BLaER1 (cell line): ENCODE data around the gene SLC35F3.

ENCODE experiments used
- H3K27ac ChIP-seq: shearing (Covaris generic); formaldehyde crosslinking; 2 replicates; pipeline ENCODE4 v1.8.1; 2022
- H3K27me3 ChIP-seq: shearing (Covaris generic); formaldehyde crosslinking; 2 replicates; pipeline ENCODE4 v1.8.1; 2022
- H3K36me3 ChIP-seq: shearing (Covaris generic); formaldehyde crosslinking; 2 replicates; pipeline ENCODE4 v1.8.1; 2022
- H3K4me1 ChIP-seq: shearing (Covaris generic); formaldehyde crosslinking; 2 replicates; pipeline ENCODE4 v1.8.1; 2022
- H3K4me2 ChIP-seq: shearing (Covaris generic); formaldehyde crosslinking; 2 replicates; pipeline ENCODE4 v1.8.1; 2022
- H3K4me3 ChIP-seq: shearing (Covaris generic); formaldehyde crosslinking; 2 replicates; pipeline ENCODE4 v1.8.1; 2022
- H3K9ac ChIP-seq: shearing (Covaris generic); formaldehyde crosslinking; 2 replicates; pipeline ENCODE4 v1.8.1; 2022
- H3K9me3 ChIP-seq: shearing (Covaris generic); formaldehyde crosslinking; 2 replicates; pipeline ENCODE4 v1.8.1; 2022
- H4K20me1 ChIP-seq: shearing (Covaris generic); formaldehyde crosslinking; 2 replicates; pipeline ENCODE4 v1.8.1; 2022
- Cebpa-rat ChIP-seq: shearing (Covaris generic); IDR thresholded peaks from 2 replicates; pipeline ENCODE4 v1.8.1; 2022

Gene SLC35F3

GRCh38 chr1:234212764-234213657 lies 308.5 kb downstream of the SLC35F3 start:
- Histone ChIP-seq H3K4me1 (peaks cover 35% of the 10 kb centered on the region), H3K9ac (no peak overlapping the region), H3K27ac (no peak overlapping the region), H3K4me3 (no peak overlapping the region), H3K9me3 (peaks cover 13% of the 10 kb centered on the region; the same call in 1 of the 2 replicates), H3K27me3 (peaks cover 46% of the 10 kb centered on the region), H3K4me2 (peak overlapping the region; percentile 95; the same call in 1 of the 2 replicates), H4K20me1 (peaks cover 9% of the 10 kb centered on the region), H3K36me3 (no peaks in the 10 kb centered on the region)
- TF ChIP-seq Cebpa-rat = no peak

- Histone ChIP-seq H4K20me1 (peaks cover 9% of the 10 kb centered on the region), H3K9ac (0 out of 2 replicates have a peak overlapping the region, but pooled peaks have one; percentile 16), H3K27ac (no peak overlapping the region), H3K4me1 (peaks cover 35% of the 10 kb centered on the region), H3K27me3 (peaks cover 46% of the 10 kb centered on the region), H3K36me3 (no peaks in the 10 kb centered on the region), H3K4me3 (peak overlapping the region; percentile 67), H3K4me2 (peak overlapping the region; percentile 95), H3K9me3 (peaks cover 13% of the 10 kb centered on the region; the same call in 1 of the 2 replicates)
- no peak for TF ChIP-seq Cebpa-rat
Observed at GRCh38 chr1:234213658-234214128, 309.2 kb downstream of the SLC35F3 start.

- H3K4me3 ChIP-seq = peak overlapping the region; percentile 67
- peaks cover 46% of the 10 kb centered on the region for H3K27me3 ChIP-seq
- no peaks in the 10 kb centered on the region for H3K36me3 ChIP-seq
- peaks cover 13% of the 10 kb centered on the region; the same call in 1 of the 2 replicates for H3K9me3 ChIP-seq
- H3K27ac ChIP-seq = no peak overlapping the region
- TF ChIP-seq Cebpa-rat = no peak
- peaks cover 35% of the 10 kb centered on the region for H3K4me1 ChIP-seq
- H3K4me2 ChIP-seq = peak overlapping the region; percentile 95
- peaks cover 9% of the 10 kb centered on the region for H4K20me1 ChIP-seq
- 0 out of 2 replicates have a peak overlapping the region, but pooled peaks have one; percentile 16 for H3K9ac ChIP-seq
Observed at GRCh38 chr1:234214129-234214910, 309.8 kb downstream of the SLC35F3 start.

GRCh38 chr1:234214911-234215892 lies 310.7 kb downstream of the SLC35F3 start:
- H4K20me1 ChIP-seq = peaks cover 9% of the 10 kb centered on the region
- TF ChIP-seq Cebpa-rat = no peak
- peaks cover 46% of the 10 kb centered on the region for H3K27me3 ChIP-seq
- H3K9me3 ChIP-seq = peaks cover 13% of the 10 kb centered on the region; the same call in 1 of the 2 replicates
- H3K4me2 ChIP-seq = peak overlapping the region; percentile 95
- no peaks in the 10 kb centered on the region for H3K36me3 ChIP-seq
- H3K4me3 ChIP-seq = peak overlapping the region; percentile 67
- H3K4me1 ChIP-seq = peaks cover 35% of the 10 kb centered on the region
- no peak overlapping the region for H3K27ac ChIP-seq
- H3K9ac ChIP-seq = no peak overlapping the region

- H3K4me2 ChIP-seq = peak overlapping the region; percentile 43
- H4K20me1 ChIP-seq = peaks cover 9% of the 10 kb centered on the region
- no peak for TF ChIP-seq Cebpa-rat
- H3K4me1 ChIP-seq = peaks cover 35% of the 10 kb centered on the region
- no peak overlapping the region for H3K4me3 ChIP-seq
- H3K27me3 ChIP-seq = peaks cover 46% of the 10 kb centered on the region
- peaks cover 8% of the 10 kb centered on the region; the same call in 1 of the 2 replicates for H3K9me3 ChIP-seq
- H3K9ac ChIP-seq = no peak overlapping the region
- no peak overlapping the region for H3K27ac ChIP-seq
- H3K36me3 ChIP-seq = no peaks in the 10 kb centered on the region
Observed at GRCh38 chr1:234216116-234216703, 311.7 kb downstream of the SLC35F3 start.

GRCh38 chr1:234217316-234217840 lies 312.9 kb downstream of the SLC35F3 start:
- Histone ChIP-seq H3K9me3 (no peaks in the 10 kb centered on the region), H3K4me1 (peaks cover 35% of the 10 kb centered on the region), H3K9ac (no peak overlapping the region), H3K4me2 (no peak overlapping the region), H3K4me3 (no peak overlapping the region), H3K27ac (no peak overlapping the region), H3K27me3 (peaks cover 46% of the 10 kb centered on the region), H4K20me1 (peaks cover 9% of the 10 kb centered on the region), H3K36me3 (no peaks in the 10 kb centered on the region)
- TF ChIP-seq Cebpa-rat = no peak

- H3K9me3 ChIP-seq = no peaks in the 10 kb centered on the region
- H3K4me3 ChIP-seq = no peak overlapping the region
- H4K20me1 ChIP-seq = peaks cover 9% of the 10 kb centered on the region
- no peaks in the 10 kb centered on the region for H3K36me3 ChIP-seq
- peaks cover 42% of the 10 kb centered on the region for H3K27me3 ChIP-seq
- H3K4me1 ChIP-seq = peaks cover 35% of the 10 kb centered on the region
- no peak overlapping the region for H3K9ac ChIP-seq
- no peak for TF ChIP-seq Cebpa-rat
- no peak overlapping the region for H3K27ac ChIP-seq
- no peak overlapping the region for H3K4me2 ChIP-seq
Observed at GRCh38 chr1:234218078-234218477, 313.6 kb downstream of the SLC35F3 start.

GRCh38 chr1:234219711-234220110 lies 315.2 kb downstream of the SLC35F3 start:
- peaks cover 20% of the 10 kb centered on the region for H3K4me1 ChIP-seq
- no peaks in the 10 kb centered on the region for H3K36me3 ChIP-seq
- no peak overlapping the region for H3K4me2 ChIP-seq
- H3K9ac ChIP-seq = no peak overlapping the region
- peaks cover 25% of the 10 kb centered on the region for H3K27me3 ChIP-seq
- TF ChIP-seq Cebpa-rat = no peak
- H3K9me3 ChIP-seq = no peaks in the 10 kb centered on the region
- peaks cover 6% of the 10 kb centered on the region for H4K20me1 ChIP-seq
- H3K4me3 ChIP-seq = no peak overlapping the region
- H3K27ac ChIP-seq = no peak overlapping the region
